ENCODE results near the gene STEAP1B.
"Not testable (repeated sequence)": the region's sequence is repeated elsewhere in the genome, so short reads cannot be mapped to it uniquely, and the experiment has no call there.

DNA sequence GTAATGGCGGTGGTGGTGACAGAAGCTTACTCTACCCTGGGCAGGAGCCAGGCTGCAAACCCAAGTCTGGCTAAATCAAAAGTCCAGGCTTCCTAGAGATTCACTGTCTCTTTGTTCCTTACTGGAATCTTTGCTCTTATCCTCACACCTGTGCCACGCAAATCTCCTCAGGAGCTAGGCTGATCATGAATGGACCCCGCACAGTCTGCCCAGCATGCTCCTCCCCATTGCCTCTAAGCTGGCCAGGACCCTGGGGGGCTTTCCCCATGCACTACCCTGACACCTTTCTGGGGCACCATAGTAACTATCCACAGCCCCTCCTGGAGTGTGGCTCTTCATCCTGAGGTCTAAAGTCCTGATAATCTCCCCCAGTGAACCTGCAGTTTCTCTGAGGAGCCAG lies 7.3 kb upstream of the STEAP1B start:
- TF ChIP-seq, protein P1, sequence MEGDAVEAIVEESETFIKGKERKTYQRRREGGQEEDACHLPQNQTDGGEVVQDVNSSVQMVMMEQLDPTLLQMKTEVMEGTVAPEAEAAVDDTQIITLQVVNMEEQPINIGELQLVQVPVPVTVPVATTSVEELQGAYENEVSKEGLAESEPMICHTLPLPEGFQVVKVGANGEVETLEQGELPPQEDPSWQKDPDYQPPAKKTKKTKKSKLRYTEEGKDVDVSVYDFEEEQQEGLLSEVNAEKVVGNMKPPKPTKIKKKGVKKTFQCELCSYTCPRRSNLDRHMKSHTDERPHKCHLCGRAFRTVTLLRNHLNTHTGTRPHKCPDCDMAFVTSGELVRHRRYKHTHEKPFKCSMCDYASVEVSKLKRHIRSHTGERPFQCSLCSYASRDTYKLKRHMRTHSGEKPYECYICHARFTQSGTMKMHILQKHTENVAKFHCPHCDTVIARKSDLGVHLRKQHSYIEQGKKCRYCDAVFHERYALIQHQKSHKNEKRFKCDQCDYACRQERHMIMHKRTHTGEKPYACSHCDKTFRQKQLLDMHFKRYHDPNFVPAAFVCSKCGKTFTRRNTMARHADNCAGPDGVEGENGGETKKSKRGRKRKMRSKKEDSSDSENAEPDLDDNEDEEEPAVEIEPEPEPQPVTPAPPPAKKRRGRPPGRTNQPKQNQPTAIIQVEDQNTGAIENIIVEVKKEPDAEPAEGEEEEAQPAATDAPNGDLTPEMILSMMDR (IDR thresholded peaks at IDR 0.05), result not testable (repeated sequence)
- TF ChIP-seq POLR2A, POLR2AphosphoS5 (IDR thresholded peaks at IDR 0.05): not testable (repeated sequence)
